ENCODE data around the gene IQCF5.

- TF ChIP-seq CTCF (IDR thresholded peaks at IDR 0.05; ENCODE audit: insufficient read depth, low read depth, low read length) (no peak), EZH2 (IDR thresholded peaks at IDR 0.05; ENCODE audit: insufficient read depth, low read length) (no peak)
These were observed 6.1 kb downstream of the IQCF5 start for GRCh38 chr3:51869304-51869703.
